ENCODE data around the gene ZNF775. TPM values are rescaled to one million over a fixed set of nuclear protein-coding genes. Genes with fewer than 3 reads are reported as not detected.

The ZNF775 gene
- polyA plus RNA-seq, 1 experiment, result 2.2 TPM

GRCh38 chr7:150356265-150356897 is 22.7 kb upstream of the ZNF775 start:
- TF ChIP-seq CTCF (IDR thresholded peaks at IDR 0.05; ENCODE audit: low read depth, low read length), result peak; percentile 81
- ChIA-PET POLR2A (no interaction called here), CTCF (interaction anchor here (0.5 to 3.0 kb wide), 24 partner anchors 10 to 1047 kb away, joined by 3 to 17 read pairs (median 4); a partner anchor contains a TSS)
- no peak overlapping the region for H3K4me3 ChIP-seq (ENCODE audit: low read depth, low read length)
- no peak overlapping the region for H3K27ac ChIP-seq (ENCODE audit: low read depth, low read length)
- no peak for DNase-seq (ENCODE audit: low read depth, low spot score)
- no peaks in the 10 kb centered on the region; the same call in 1 of the 2 replicates for H3K9me3 ChIP-seq (ENCODE audit: control insufficient read depth, insufficient read depth, low read length)
- H3K27me3 ChIP-seq (ENCODE audit: control insufficient read depth, insufficient read depth, low read length), result no peaks in the 10 kb centered on the region

GRCh38 chr7:150357270-150357669 is 21.9 kb upstream of the ZNF775 start:
- TF ChIP-seq CTCF (IDR thresholded peaks at IDR 0.05; ENCODE audit: low read depth, low read length), result no peak
- Histone ChIP-seq H3K4me3 (ENCODE audit: low read depth, low read length) (no peak overlapping the region), H3K9me3 (ENCODE audit: control insufficient read depth, insufficient read depth, low read length) (no peaks in the 10 kb centered on the region; the same call in 1 of the 2 replicates), H3K27me3 (ENCODE audit: control insufficient read depth, insufficient read depth, low read length) (no peaks in the 10 kb centered on the region), H3K27ac (ENCODE audit: low read depth, low read length) (no peak overlapping the region)
- ChIA-PET POLR2A (no interaction called here), CTCF (interaction anchor here (1.1 to 3.0 kb wide), 6 partner anchors 9 to 62 kb away, joined by 5 to 17 read pairs (median 14); no protein-coding TSS in a partner anchor)
- DNase-seq (ENCODE audit: low read depth, low spot score), result no peak

- Histone ChIP-seq H3K9me3 (ENCODE audit: control insufficient read depth, insufficient read depth, low read length) (no peaks in the 10 kb centered on the region; the same call in 1 of the 2 replicates), H3K4me3 (ENCODE audit: low read depth, low read length) (no peak overlapping the region), H3K27me3 (ENCODE audit: control insufficient read depth, insufficient read depth, low read length) (no peaks in the 10 kb centered on the region), H3K27ac (ENCODE audit: low read depth, low read length) (no peak overlapping the region)
- CTCF ChIA-PET, result interaction anchor here (0.7 to 3.0 kb wide), 2 partner anchors 9 to 14 kb away, joined by 7 to 17 read pairs; no protein-coding TSS in a partner anchor
- no peak for DNase-seq (ENCODE audit: low read depth, low spot score)
- no peak for TF ChIP-seq CTCF (IDR thresholded peaks at IDR 0.05; ENCODE audit: low read depth, low read length)
- POLR2A ChIA-PET, result no interaction called here
Observed at GRCh38 chr7:150357771-150358427, 21.2 kb upstream of the ZNF775 start.

GRCh38 chr7:150358433-150358832 is 20.7 kb upstream of the ZNF775 start:
- Histone ChIP-seq H3K4me3 (ENCODE audit: low read depth, low read length) (no peak overlapping the region), H3K27me3 (ENCODE audit: control insufficient read depth, insufficient read depth, low read length) (no peaks in the 10 kb centered on the region), H3K27ac (ENCODE audit: low read depth, low read length) (no peak overlapping the region), H3K9me3 (ENCODE audit: control insufficient read depth, insufficient read depth, low read length) (no peaks in the 10 kb centered on the region; the same call in 1 of the 2 replicates)
- CTCF ChIA-PET, result interaction anchor here (0.5 to 0.7 kb wide), 2 partner anchors 13 to 347 kb away, joined by 3 to 7 read pairs; no protein-coding TSS in a partner anchor
- DNase-seq (ENCODE audit: low read depth, low spot score), result no peak
- POLR2A ChIA-PET, result no interaction called here
- TF ChIP-seq CTCF (IDR thresholded peaks at IDR 0.05; ENCODE audit: low read depth, low read length), result no peak
